ENCODE data around the gene ZNF518A.

ZNF518A gene

DNA sequence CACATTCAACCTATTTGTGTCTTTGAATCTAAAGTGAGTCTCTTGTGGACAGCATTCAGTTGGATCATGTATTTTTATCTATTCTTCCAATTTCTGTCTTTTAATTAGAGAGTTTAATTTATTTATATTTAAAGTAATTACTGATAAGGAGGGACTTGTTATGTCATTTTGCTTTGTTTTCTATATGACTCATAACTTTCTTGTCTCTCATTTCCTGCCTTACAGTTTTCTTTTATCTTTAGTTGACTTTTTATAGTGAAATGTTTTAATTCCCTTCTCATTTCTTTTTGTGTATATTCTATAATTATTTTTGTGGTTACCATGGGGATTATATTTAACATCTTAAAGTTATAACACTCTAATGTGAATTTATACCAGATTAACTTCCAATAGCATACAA, 7.3 kb upstream of the ZNF518A start:
- no peak for TF ChIP-seq ZNF274 (IDR thresholded peaks at IDR 0.05; ENCODE audit: low read depth, low read length)

DNA sequence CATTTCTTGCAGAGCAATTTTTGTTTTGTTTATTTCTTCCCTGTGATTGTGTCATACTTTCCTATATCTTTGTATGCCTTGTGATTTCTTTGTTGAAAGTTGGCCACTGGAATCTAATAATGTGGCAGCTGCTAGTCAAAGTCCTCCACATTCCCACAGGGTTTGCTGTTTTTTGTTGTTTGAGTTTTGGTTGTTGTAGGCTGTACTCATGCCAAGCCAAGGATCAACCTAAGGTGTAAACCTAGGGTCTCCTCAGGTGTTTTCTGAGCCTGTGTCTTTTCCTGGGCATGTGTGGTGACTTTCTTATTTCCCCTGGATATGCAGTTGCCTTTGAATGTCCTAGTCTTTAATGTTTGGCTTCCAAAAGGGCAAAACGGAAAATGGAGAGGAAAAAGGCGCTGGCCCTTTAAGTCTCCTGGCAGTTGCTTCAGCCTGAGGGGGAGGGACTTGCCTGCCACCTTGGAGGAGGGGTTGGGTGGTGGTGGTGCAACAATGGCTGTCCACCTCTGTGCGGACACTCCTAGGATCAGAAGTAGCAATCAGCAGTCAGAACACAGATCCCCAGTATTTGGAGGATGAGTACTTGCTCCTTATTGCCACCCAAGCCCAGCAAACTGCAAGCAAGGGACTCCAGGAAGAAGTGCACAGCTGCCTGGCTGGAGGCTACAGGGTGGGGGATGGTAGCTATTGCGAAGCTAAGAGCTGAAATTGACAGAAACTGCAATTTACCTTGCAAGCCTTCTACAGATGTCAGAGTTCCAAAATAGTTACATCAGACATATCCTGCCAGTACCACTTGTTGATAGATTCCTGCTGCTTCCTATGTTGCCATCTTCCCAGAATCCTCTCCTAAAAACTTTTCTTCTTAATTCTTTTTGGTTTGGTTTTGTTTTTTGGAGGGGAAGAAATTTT, 5.6 kb upstream of the ZNF518A start:
- no peak overlapping the region for H3K4me3 ChIP-seq (ENCODE audit: low read length)
- no peak for TF ChIP-seq ZNF274 (IDR thresholded peaks at IDR 0.05; ENCODE audit: low read depth, low read length)

More for the DNA sequence above, 7.3 kb upstream of the ZNF518A start:
- H3K4me3 ChIP-seq (ENCODE audit: low read length): no peak overlapping the region

DNA sequence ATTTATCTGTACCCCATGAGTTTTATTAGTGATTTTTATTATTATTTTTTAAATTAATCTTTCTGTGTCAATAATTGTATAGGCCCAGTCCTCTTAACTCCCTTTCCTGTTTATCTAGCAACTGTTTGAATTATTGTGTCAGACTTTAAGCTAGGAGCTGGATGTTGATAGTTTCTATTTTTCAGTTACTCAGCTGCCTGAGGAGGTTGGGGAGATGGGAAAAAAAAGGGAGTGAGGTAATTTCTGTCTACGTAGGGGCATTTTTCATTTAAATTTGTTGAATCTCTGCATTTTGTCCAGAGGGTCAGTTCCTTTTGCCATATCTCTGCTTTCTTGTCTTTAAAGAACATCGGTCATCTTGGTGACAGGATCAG, 5.0 kb upstream of the ZNF518A start:
- no peak for TF ChIP-seq ZNF274 (IDR thresholded peaks at IDR 0.05; ENCODE audit: low read depth, low read length)

DNA sequence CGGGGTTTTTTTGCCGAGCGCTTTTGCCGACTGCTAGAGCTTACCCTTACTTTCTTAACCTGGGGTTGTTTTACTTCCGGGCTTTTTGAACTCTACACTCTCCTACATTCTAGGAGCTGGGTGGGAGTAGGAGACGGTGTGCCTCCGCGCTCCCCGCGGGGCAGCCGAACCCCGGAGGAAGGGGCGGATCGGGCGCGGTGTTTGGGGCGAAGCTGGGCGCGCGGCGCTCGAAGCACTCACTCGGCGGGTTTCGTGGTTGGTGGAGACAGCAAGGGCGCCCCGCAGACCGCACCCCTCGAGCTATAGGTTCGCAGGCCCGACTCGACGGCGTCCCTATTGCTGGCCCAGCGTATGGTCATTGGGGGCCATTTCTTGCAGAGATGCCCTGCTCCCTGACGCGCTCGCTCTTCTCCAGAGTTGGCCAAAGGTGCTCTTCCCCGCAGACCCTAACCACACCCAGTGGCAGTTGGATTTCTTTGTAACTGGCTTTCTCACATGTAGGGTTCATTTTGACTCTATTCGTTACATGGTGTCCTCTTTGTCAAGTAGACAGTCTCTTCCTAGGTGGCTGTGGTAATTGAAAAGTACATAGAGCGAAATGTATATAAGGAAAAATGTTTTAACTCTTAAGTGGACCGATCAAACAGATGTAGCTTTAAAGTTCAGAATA, 364 bp downstream of the ZNF518A start:
- TF ChIP-seq ZNF274 (IDR thresholded peaks at IDR 0.05; ENCODE audit: low read depth, low read length): no peak
- H3K4me3 ChIP-seq (ENCODE audit: low read length): peak overlapping the region; percentile 88

More for the DNA sequence above, 5.0 kb upstream of the ZNF518A start:
- H3K4me3 ChIP-seq (ENCODE audit: low read length): no peak overlapping the region

DNA sequence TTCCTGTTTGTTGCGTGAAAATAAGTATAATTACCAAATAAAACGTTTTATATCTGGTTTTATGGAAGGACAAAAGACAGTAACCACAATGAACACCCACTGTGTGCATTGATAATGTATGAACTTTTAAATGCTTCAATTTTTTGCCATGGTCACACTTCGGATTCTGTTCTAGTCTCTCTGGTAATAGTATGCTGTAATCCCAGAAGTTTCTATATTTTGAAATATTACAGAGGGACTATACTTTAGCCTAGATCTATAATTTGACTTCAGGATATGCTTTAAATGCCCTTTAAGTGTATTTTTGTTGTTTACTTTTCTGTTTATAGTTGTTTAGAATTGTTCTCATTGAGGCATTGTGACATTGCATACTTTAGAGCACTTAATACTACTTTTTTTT, 1.5 kb downstream of the ZNF518A start:
- H3K4me3 ChIP-seq (ENCODE audit: low read length): peak overlapping the region; percentile 88; the same call in 1 of the 2 replicates

DNA sequence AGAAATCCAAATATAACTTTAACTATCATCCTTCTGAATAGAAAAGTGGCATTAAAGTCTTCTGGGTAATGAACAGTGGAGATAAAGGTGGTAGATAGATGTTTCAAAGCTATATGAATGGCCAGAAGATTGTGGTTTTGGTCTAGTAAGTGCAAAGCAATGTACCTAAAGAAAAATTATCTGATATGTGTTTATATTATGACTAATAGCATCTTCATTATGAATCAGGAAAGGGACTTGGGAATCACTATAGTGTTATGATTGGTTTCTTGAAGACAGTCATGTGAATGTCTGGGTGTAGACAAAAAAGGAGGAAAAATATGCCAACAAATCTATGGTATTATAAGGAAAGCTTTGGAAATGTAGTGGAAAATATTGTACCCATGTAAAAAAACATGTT, 3.0 kb downstream of the ZNF518A start:
- TF ChIP-seq ZNF274 (IDR thresholded peaks at IDR 0.05; ENCODE audit: low read depth, low read length): no peak

More for the DNA sequence above, 1.5 kb downstream of the ZNF518A start:
- TF ChIP-seq ZNF274 (IDR thresholded peaks at IDR 0.05; ENCODE audit: low read depth, low read length): no peak

DNA sequence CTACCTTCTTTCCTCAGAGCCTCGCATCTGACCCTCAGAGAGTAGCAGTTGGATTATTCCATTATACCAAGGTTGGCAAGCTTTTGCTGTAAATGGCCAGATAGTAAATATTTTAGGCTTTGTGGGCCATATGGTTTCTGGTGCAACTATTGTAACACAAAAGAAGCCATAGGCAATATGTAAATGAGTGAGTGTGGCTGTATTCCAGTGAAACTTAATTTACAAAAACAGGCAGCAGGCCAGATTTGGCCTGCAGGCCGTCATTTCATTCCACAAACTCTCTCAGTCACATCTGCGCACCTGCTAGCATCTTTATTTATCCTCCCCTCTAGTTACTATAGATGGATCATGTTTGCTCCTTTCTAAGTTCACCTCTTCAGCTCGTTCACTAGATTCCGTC, 6.7 kb downstream of the ZNF518A start:
- TF ChIP-seq ZNF274 (IDR thresholded peaks at IDR 0.05; ENCODE audit: low read depth, low read length): no peak
- H3K4me3 ChIP-seq (ENCODE audit: low read length): no peak overlapping the region

More for the DNA sequence above, 3.0 kb downstream of the ZNF518A start:
- no peak overlapping the region for H3K4me3 ChIP-seq (ENCODE audit: low read length)

DNA sequence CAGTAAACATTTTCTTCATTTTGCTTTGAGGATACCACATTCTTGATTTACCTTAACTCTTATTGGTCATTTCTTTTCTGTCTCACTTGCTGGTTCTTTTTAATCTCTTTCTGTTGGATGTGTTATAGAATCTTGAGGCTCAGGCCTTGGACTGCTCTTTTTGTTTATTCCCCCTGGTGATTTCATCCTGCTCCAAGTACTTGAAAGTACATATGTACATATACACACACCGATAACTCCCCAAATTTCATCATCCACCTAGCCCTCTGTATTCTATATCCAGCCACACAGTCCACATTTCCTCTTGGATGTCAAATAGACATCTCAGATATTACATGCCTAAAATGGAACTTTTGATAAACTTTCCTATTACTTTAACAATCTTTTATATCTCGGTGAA, 7.5 kb downstream of the ZNF518A start:
- TF ChIP-seq ZNF274 (IDR thresholded peaks at IDR 0.05; ENCODE audit: low read depth, low read length): no peak
- no peak overlapping the region for H3K4me3 ChIP-seq (ENCODE audit: low read length)

DNA sequence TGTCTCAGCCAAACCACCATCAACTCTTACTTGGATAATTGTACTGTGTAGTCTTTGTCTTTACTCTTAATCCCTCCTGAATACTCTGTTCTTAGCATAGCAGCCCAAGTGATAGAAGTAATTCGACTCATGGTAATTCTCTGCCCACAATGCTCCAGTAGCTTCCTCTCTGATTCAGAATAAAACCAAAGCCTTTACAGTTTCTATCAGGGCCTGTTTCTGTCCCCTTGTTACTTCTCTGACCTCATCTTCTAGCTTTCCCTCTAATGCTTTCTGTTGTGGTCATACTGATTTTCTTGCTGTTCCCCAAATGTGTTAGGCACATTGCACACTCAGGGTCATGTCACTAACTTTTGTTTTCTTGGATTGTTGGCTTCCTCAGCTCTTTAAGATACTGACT, 8.0 kb downstream of the ZNF518A start:
- no peak overlapping the region for H3K4me3 ChIP-seq (ENCODE audit: low read length)
- TF ChIP-seq ZNF274 (IDR thresholded peaks at IDR 0.05; ENCODE audit: low read depth, low read length): no peak

DNA sequence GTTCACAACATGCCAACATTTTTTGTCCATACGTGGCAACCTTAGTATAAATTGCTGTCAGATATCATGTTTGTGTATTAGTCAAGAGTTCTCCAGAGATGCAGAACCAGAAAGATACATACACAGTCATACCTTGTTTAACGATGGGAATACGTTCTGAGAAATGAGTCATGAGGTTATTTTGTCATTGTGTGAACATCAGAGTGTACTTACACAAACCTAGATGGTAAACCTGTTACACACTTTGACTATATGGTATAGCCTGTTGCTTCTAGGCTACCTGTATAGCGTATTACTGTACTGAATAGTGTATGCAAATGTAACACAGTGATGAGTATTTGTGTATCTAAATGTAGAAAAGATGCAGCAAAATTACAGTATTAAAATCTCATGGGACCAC, 22.3 kb downstream of the ZNF518A start:
- no peak for TF ChIP-seq ZNF274 (IDR thresholded peaks at IDR 0.05; ENCODE audit: low read depth, low read length)

DNA sequence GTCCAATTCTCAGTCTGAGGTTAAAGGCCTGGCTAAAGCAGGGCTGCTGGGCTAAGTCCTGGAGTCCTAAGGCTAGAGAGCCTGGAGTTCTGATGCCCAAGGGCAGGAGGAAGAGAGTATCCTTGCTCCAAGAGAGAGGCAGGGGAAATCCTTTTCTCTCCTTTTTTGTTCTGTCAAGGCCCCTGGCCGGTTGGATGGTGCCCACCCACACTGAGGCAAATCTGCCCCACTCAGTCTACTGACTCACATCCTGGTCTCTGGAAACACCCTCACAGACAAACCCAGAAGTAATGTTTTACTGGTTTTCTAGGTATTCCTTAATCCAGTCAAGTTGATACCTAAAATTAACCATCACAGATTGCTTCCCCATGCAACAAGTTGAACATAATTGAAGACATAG, 23.0 kb downstream of the ZNF518A start:
- H3K4me3 ChIP-seq (ENCODE audit: low read length): no peak overlapping the region
- no peak for TF ChIP-seq ZNF274 (IDR thresholded peaks at IDR 0.05; ENCODE audit: low read depth, low read length)

More for the DNA sequence above, 22.3 kb downstream of the ZNF518A start:
- no peak overlapping the region for H3K4me3 ChIP-seq (ENCODE audit: low read length)

DNA sequence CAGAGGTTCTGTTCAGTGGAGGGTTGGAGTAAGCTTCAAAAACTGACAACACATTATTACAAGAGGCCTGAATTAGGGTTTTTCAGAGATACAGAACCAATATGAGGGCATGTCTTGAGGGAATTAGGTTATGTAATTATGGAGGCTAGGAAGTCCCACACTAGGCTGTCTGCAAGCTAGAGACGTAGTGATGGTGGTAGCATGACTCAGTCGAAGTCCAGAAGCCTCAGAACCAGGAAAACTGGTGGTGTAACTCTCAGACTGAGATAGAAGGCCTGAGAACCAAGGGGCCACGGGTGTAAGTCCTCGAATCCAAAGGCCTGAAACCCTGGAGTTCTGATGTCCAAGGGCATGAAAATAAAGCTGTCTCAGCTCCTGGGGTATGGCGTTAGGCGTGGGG, 35.6 kb downstream of the ZNF518A start:
- no peak for TF ChIP-seq ZNF274 (IDR thresholded peaks at IDR 0.05; ENCODE audit: low read depth, low read length)
- no peak overlapping the region for H3K4me3 ChIP-seq (ENCODE audit: low read length)

DNA sequence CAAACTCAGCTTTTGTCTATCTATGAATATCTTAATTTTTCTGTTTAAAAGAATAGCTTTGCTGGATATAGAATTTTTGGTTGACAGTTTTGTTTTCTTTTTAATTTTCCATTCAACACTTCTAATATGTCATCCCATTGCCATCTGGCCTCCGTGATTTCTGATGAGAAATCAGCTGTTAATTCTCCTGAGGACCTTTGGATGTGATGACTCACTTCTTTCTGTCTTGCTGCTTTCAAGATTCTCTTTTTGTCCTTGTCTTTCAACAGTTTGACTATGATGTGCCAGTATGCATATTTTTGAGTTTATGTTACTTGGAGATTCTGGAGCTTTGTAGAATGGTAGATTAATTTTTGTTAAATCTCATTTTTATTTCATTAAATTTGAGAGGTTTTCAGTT, 38.4 kb downstream of the ZNF518A start:
- no peak overlapping the region for H3K4me3 ChIP-seq (ENCODE audit: low read length)
- TF ChIP-seq ZNF274 (IDR thresholded peaks at IDR 0.05; ENCODE audit: low read depth, low read length): no peak

DNA sequence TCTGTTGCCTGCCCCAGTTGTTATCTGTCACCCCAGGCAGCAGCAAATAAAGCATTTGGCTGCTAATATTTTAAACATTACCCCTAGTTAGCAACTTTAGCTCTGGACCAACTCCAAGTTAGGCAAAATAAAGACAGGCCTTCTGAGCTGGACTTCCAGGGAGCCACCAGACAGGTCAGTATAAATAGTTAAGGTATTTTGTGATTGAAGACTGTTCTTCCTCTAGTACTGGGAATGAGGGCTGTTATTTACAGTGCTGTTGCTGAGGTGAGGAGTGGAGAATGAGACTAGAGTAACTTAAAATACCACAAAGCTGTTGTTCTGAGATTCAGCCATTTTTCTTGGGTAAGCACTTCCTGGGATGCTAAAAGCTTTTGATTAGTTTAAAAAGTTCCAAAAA, 40.1 kb downstream of the ZNF518A start:
- H3K4me3 ChIP-seq (ENCODE audit: low read length): no peak overlapping the region

DNA sequence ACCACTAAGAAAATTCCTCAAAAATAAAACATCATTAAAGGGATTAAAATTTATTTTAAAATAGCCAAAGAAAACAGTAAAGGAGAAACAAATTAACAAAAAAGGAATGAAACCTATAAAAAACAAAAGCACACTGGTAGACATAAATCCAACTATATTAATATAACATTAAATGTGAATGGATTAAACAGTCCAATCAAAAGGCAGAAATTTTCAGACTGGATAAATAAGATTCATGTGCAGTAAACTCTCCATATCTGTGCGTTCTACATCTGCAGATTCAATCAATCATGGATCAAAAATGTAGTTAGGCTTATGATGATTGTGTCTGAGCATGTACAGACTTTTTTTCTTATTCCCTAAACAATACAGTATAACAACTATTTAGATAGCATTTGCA, 42.6 kb downstream of the ZNF518A start:
- TF ChIP-seq ZNF274 (IDR thresholded peaks at IDR 0.05; ENCODE audit: low read depth, low read length): no peak
- H3K4me3 ChIP-seq (ENCODE audit: low read length): no peak overlapping the region

More for the DNA sequence above, 40.1 kb downstream of the ZNF518A start:
- TF ChIP-seq ZNF274 (IDR thresholded peaks at IDR 0.05; ENCODE audit: low read depth, low read length): no peak
